Measurements from ENCODE around the gene CLIP1.

DNA sequence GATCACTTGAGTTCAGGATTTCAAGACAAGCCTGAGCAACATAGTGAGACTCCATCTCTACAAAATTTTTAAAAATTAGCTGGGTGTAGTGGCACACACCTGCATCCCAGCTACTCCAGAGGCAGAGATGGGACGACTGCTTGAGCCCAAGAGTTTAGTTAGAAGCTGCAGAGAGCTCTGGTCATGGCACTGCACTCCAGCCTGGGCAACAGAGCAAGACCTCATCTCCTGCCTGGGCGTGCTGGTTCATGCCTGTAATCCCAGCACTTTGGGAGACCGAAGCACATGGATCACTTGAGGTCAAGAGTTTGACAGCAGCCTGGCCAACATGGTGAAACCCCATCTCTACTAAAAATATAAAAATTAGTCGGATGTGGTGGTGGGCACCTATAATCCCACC is 20.2 kb downstream of the CLIP1 start:
- TF ChIP-seq CTCF (IDR thresholded peaks at IDR 0.05) (no peak), EP300 (IDR thresholded peaks at IDR 0.05) (no peak), POLR2A (IDR thresholded peaks at IDR 0.05) (no peak), POLR2AphosphoS5 (IDR thresholded peaks at IDR 0.05) (no peak)
